GM20431 (cell line): ENCODE results near the gene FCHO2.
"Not testable (repeated sequence)": the region's sequence is repeated elsewhere in the genome, so short reads cannot be mapped to it uniquely, and the experiment has no call there.

ENCODE experiments used
- in situ Hi-C: fragments of 300-500 bp; cut with MseI, MboI; formaldehyde crosslinking; loops from one replicate; pipeline ENCODE4 v1.15.0; 2020; ENCODE audit warnings: low sequenced_read_pairs; ENCODE audit not compliant: unreplicated experiment

The FCHO2 gene

GRCh38 chr5:72955768-72956323, at the start of gene FCHO2:
TSS of gene FCHO2 (plus strand) at chr5:72956041. CDS start at chr5:72956097, 56 bp downstream.
- in situ Hi-C loops, result no loop called here

DNA sequence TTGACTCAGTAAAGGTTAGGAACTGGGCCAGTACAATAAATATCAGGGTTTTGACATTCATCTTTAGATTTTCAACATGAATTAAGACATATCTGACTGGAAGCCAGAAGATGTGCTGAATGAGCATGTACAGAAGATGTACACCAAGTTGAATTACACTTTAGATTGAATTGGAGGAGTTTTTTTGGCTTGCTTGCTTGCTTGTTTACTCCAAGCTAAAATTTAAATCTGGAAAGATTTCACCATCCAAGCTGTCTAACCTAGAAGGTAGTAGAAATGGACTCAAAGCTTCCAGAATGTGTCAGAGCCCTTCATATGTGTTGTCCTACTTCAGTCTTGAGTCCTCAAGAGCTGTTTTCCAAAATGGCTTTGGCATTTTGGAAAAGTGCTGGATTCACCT, 49.0 kb upstream of the FCHO2 start:
- in situ Hi-C loops, result no loop called here

DNA sequence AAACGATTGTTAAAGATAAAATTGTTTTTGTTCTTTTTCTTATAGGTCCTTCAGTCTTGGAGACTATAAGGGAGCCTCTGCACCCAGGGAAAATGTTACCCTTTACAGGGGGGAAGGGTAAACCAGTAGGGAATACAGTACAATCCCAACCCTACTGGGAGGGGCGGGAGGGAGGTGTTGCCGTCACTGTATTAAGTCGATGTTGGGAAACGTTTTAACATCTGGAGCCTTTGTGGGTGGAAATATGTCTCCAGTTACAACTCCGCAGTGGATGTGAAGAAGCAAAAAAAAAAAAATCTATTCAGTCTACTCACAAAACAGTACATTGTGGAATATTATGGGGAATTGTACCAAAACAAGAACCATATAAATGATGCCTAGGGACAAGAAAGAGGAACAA, 47.2 kb upstream of the FCHO2 start:
- in situ Hi-C loops, result no loop called here

- in situ Hi-C loops, result no loop called here
Measured at GRCh38 chr5:72917371-72917776, 38.5 kb upstream of the FCHO2 start.

DNA sequence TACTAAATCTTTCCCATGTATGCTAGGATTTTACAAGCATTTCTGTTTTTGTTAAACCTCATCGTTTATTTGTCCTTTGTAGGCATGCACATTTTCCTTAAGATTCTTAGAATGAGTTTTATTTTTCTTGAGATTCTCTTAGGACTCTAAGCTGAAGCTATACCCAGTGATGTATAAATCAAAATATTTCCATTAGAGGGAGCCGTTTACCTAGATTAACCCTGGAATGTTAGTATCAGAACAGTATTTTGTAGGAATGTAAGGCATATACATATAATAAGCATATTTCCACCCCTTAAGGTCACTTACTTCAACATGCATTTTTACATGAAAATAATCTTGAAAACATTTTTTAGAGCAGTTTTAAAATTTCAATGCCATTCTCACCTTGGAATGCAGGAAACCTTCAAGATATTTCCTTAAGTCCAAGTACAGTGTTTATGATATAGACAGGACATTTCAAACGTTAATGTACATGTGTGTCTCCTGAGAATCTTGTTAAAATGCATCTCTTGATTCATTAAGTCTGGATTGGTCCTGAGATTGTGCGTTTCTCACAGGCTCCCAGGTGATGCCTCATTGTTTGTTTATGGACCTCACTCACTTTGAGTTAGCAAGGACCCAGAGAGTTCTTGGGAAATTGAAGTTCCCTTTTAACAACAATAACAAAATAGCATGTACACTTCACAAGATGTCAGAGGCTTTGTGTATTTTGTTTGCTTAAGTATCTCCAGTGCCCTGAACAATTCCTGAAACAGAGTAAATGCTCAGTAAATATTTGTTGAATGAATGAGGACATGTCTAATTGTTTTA, 34.9 kb upstream of the FCHO2 start:
- in situ Hi-C loops, result no loop called here

- in situ Hi-C loops, result no loop called here
Measured at GRCh38 chr5:72921886-72922285, 34.0 kb upstream of the FCHO2 start.

- in situ Hi-C loops, result no loop called here
Measured at GRCh38 chr5:72922422-72922821, 33.4 kb upstream of the FCHO2 start.

GRCh38 chr5:72925336-72926010, 30.4 kb upstream of the FCHO2 start:
- in situ Hi-C loops, result no loop called here

DNA sequence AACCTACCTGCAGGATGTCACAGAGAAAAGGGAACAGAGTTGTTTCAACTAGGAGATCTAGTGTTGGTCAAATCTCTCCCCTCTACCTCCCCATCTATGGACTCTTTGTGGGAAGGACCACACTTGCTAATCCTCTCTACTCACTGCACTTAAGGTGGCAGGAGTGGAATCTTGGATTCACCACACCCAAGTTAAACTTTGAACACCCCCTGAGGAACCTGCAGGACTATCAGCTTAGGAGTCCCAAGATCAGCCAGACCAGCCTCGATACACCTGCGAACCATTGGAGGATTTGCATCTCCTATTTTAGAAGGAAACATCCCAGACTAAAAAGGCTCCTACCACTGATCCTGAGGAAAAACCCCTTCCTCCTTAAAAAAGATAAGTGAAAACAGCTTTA, 23.2 kb upstream of the FCHO2 start:
- in situ Hi-C loops, result not testable (repeated sequence)

- in situ Hi-C loops, result not testable (repeated sequence)
Measured at GRCh38 chr5:72934953-72935725, 20.7 kb upstream of the FCHO2 start.

GRCh38 chr5:72936893-72937292, 18.9 kb upstream of the FCHO2 start:
- in situ Hi-C loops, result no loop called here

DNA sequence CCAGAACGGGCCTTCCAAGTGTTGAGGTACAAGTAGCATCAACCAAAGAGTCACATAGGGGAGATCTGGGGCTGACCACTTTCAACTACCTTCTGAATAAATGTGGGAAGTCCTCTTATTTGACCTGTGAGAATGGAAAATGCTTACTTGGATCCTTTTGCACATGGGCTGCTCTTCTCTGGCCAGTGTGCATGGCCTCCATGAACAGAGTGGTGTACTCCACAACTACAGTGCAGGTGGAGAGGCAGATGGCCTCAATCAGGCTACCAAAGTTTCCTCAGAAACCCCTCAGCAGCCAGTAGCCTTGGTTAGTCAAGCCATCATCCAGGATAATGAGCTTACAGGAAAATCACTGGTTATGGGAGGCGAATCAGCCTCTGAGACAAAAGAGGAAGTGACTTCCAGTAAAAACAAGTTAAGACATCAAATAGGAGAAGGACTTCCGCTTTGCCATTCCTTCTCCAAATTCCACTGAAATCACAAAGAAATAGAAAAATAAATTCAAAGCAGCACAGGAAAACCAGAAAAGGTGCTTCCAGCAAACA, 18.3 kb upstream of the FCHO2 start:
- in situ Hi-C loops, result no loop called here

DNA sequence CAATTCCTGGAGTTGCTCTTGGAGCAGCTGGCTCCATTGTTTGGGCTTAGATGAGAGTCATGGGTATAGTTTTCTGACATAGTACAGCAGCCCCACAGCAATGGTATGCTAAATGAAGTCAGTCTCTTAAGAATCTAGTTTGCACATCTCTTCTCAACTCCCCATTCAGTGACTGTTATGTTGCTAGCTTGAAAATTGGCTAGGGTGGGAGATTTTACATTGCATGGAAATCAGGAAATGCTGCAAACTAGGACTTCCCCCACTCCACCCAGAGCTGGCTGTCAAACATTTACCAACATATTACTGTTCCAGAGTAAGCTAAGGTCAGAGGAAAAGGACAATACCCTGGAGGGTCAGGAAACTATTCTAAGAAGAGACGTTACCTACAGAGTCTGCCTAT, 17.6 kb upstream of the FCHO2 start:
- in situ Hi-C loops, result no loop called here

DNA sequence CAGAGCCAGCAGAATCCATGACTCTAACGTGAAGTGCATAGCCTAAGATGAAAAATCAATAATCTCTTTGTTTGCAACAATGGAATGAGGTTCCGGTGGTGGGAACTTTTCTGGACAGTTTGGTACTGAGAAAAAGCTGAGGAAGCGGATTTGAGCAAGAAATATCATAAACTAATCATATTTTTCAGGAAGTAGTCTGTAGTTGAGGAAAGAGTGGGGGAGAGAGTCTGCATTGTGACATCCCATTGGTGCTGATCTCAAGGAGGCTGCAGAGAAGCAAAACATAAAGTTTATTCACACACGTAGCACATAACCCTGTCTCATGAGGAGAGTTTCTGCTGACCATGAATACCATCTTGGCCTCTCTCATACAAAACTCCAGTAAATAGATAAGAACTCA, 15.8 kb upstream of the FCHO2 start:
- in situ Hi-C loops, result no loop called here

GRCh38 chr5:72943307-72943706, 12.5 kb upstream of the FCHO2 start:
- in situ Hi-C loops, result no loop called here

DNA sequence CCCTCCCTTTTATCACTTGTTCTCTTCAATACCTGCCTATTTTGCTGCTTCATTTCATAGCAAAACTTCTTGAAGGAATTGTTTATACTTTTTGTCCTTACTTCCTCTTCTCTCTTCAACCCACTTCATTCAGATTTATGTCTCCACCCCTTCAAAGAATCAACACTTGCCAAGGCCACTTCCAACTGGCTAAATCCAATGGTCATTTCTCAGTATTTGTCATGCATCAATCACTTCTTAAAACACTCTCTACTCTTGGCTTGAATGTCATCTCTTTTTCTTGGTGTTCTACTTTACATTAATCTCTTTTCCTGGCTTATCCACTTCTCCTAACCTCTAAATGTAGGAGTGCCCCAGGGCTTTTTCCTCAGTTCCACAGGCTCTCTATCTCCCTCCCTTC, 8.3 kb upstream of the FCHO2 start:
- in situ Hi-C loops, result no loop called here

- in situ Hi-C loops, result no loop called here
Measured at GRCh38 chr5:72949481-72949880, 6.4 kb upstream of the FCHO2 start.

- in situ Hi-C loops, result no loop called here
Measured at GRCh38 chr5:72951671-72952468, 4.0 kb upstream of the FCHO2 start.

GRCh38 chr5:72954389-72954788, 1.5 kb upstream of the FCHO2 start:
- in situ Hi-C loops, result no loop called here
